ENCODE results near the gene RHBG.

The RHBG gene

DNA sequence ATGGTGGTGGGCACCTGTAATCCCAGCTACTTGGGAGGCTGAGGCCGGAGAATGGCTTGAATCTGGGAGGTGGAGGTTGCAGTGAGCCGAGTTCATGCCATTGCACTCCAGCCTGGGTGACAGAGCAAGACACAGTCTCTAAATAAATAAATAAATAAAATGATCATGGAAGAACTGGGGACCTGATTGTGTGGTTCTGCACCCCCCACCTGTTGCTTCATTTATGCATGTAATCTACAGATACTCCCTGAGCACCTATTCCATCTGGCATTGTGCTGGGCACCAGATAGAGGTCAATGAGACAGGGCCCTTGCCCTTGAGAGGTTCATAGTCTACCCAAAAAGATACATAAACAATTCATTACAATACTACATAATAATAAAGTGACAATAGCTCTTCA lies 11.0 kb upstream of the RHBG start:
- no peak for TF ChIP-seq CTCF (IDR thresholded peaks at IDR 0.05)

DNA sequence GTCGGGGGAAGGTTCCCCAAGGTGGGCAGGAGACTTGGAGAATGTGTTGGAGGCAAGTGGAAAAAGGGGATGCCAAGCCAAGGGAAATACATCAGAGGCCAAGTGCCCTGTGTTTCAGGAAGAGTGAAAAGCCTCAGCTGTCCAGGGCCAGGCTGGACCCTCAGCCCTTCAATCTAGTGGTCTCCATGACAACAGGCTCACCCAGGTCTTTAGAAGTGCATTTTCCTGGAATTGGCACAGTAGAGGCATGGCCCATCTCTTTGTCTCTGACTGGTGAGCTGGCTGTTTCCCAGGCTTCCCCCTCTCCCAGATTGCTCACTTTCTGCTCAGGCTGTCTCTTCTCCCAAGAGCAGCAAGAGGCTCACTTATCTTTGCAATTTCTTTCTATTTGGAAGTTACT lies 10.4 kb upstream of the RHBG start:
- TF ChIP-seq CTCF (IDR thresholded peaks at IDR 0.05): no peak

DNA sequence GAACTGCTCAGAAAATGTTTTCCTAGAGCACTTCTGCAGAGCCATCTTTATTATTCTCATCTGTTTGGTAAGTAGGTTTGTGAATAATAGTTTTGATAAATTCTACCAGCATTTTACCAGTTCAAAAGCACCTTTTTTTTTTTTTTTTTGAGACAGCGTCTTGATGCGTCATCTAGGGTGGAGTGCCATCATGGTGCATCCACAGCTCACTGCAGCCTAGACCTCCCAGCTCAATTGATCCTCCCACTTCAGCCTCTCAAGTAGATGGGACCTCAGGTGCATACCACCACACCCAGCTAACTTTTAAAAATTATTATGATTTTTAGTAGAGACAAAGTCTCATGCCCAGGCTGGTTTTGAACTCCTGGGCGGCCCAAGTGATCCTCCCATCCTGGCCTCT lies 9.8 kb upstream of the RHBG start:
- no peak for TF ChIP-seq CTCF (IDR thresholded peaks at IDR 0.05)

DNA sequence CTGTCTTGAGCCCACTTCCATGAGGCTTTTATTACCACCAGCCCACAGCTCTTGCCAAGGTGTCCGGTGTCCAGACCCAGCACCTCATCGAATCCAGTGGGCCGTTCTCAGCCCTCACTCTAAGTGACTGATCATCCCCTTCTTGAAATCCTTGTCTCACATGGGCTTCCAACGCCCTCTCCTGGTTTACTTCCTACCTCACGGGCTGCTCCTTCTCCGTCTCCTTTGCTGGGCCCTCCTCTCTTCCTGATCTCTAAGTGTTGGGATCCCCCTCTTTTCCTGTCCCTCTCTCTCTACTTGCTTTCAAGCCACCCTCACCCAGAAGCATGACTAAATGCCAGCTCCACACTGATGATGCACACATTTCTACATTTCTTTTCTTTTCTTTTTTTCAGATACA lies 9.0 kb upstream of the RHBG start:
- TF ChIP-seq CTCF (IDR thresholded peaks at IDR 0.05): no peak

DNA sequence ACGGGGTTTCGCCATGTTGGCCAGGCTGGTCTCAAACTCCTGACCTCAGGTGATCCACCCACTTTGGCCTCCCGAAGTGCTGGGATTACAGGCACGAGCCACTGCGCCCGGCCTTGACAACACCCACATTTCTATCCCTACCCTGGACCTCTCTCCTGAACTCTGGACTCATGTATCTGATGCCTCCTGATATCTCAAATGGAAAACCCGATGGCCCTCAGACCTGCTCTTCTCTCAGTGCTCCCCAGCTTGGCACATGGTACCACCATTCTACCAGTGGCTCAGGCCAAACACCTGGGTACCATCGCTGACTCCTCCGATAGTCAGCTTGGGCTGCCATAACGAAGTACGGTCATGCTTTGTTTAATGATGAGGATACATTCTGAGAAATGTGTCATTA lies 8.5 kb upstream of the RHBG start:
- TF ChIP-seq CTCF (IDR thresholded peaks at IDR 0.05): no peak

- TF ChIP-seq CTCF (IDR thresholded peaks at IDR 0.05): no peak
Observed at GRCh38 chr1:156365754-156366153, 3.3 kb upstream of the RHBG start.

DNA sequence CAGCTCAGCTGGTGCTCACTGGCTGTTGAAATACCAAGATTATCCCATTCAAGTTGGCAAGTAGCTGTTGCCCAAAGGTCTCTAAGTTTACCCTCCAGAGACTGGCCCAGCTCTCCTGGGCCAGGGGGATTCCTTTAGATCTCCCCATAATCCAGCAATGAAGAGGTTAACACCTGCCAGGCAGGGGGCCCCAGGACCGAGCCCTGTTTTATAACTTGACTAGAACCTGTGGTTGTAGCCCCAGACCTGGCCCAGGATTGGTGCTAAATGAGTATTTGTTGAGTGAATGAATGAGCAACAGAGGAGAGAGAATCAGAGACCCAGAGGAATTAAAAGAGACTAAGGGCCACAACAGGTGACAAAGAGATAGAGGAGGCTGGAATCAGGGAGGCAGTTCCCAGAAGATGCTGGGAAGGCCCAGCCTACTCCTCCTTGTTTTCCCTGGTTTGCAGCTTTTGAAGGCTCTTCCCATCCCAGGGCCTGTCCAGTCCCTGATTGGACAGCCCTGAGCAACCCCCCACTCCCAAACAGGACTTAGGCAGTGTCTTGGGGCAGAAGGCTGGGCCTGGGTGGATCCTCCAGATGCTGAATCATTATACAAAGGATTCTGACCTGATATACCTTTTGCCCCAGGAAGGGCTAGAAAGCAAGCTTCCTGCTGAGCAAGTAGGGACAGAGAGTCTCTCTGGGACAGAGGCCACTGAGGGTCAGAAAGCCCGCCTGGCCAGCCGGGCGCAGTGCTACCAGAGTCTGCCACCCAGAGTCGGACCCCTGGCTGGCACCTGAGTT lies 2.4 kb upstream of the RHBG start:
- no peak for TF ChIP-seq CTCF (IDR thresholded peaks at IDR 0.05)

All from LNCAP (cell line).